DMS114 treated with DMSO at 0.1 percent for 48 hours (cell line): Measurements from ENCODE around the gene BACE2.
"Not testable (repeated sequence)": the region's sequence is repeated elsewhere in the genome, so short reads cannot be mapped to it uniquely, and the experiment has no call there.

ENCODE experiments used
- DNase-seq: peaks from one replicate; lab custom pipeline; 2025; ENCODE audit not compliant: unreplicated experiment; lab: John Stamatoyannopoulos, UW

Gene BACE2

GRCh38 chr21:41182547-41182946, 14.6 kb downstream of the BACE2 start:
- no peak for DNase-seq

- no peak for DNase-seq
Observed at GRCh38 chr21:41183575-41183974, 15.6 kb downstream of the BACE2 start.

GRCh38 chr21:41185802-41186201, 17.8 kb downstream of the BACE2 start:
- DNase-seq = no peak

DNA sequence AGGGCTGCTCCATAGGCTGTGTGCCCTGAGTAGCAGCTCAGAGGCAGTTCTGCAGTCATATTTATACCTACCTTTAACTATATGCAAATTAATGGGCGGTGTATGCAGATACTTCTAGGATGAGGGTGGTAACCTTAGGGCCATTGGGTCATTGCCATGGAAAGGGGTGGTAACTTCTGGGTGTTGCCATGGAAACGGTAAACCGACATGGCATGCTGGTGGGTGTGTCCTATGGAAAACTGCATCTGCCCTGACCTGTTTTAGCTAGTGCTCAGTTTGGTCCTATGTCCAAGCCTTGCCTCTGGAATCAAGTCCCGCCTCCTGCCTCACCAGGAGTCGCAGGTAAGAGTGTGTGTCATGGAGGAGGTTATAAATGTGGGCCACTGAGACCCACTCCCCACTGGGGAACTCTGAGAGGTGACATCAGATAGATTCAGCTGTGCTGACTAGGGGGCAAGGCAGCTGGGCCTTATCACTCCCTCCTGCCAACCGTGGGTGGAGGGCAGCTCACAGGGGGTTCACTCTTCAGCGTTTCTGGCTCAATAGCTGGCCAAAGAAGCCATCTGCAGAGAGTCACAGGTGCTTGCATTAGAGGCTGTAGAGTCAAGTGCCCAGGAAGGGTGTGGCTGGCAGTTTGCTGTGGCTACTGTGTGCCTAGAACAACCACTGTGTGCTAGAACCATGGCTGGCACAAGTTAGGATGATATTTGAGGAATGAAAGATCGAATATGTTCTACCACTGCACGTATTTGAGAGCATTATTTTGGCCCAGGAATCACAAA, 19.0 kb downstream of the BACE2 start:
- no peak for DNase-seq

DNA sequence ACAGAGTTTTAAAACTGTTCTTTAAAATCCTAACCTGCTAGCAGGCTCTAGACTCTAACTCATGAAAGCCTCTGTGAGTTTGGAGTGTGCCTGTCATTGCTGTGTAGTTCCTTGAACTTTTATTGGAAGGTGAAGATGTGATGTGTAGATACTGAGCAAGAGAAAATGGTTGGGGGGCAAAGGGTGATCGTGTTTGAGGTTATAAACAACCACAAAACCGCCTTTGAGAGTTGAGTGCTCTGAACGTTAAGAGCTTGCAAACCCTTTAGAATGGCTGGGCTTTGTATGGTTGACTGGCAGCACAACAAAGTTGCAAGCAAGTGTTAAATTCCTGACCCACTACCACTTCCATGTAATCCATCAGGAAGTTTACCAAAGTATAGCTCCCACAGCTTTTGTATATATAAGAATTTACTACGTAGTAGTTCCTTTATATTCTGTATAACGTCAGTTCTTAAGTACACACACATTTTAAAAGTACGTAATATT, 19.6 kb downstream of the BACE2 start:
- DNase-seq = no peak

DNA sequence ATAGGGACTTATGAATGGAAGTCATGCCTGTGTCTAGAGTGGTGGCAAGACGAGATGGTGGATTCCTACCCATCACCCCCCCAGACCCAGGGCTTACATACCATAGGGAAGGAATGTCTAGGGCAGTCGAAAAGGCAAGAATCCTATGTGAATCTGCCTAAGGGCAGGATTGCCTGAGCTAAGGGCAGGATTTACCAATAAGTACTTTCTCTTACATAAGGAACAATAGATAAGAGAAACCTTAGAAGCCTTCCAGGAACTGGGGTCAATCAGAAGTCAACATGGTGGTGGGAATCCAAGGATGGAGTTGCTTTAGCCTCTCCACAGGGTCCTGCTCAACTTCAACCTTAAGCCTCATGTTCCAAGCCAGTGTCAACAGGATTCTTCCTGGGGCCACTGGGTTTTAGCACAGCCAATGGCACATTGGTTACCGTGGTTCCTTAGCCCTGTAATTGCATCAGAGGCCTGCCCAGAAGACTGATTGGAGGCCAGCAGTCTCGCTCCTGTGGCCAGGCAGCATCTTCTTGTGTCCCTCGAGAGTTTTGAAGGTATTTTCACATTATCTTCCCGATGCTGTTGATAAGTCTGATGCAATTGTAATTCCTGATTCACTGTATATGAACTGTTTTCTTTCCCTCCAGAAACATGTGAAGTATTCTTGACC, 20.7 kb downstream of the BACE2 start:
- no peak for DNase-seq

DNA sequence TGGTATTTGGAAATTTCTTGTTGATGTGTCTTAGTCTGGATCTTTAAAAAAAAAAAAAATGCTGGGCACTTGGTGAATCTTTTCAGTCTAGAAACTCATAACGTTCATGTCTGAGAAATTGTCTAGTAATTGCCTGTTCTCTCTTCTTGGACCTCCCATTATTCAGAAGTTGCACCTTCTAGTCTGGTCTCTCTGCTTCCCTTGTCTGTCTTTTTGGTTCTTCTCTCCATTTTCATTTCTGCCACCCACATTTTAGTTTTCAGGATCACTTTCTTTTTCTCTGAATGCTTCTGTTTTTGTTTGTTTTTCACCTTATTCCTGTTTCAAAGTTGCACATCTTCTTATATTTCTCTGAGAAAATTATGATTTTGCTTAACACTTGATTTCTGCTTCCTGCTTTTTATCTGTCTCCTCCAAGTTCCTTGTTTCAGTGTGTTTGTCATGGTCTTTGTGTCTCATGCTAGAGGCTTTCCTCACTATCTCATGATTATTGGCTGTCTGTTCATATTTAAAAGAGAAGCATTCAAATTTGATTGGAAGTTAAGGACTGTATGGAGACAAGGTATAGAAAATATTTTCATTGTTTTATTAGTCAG, 21.3 kb downstream of the BACE2 start:
- DNase-seq = no peak

GRCh38 chr21:41192552-41192951, 24.6 kb downstream of the BACE2 start:
- not testable (repeated sequence) for DNase-seq

DNA sequence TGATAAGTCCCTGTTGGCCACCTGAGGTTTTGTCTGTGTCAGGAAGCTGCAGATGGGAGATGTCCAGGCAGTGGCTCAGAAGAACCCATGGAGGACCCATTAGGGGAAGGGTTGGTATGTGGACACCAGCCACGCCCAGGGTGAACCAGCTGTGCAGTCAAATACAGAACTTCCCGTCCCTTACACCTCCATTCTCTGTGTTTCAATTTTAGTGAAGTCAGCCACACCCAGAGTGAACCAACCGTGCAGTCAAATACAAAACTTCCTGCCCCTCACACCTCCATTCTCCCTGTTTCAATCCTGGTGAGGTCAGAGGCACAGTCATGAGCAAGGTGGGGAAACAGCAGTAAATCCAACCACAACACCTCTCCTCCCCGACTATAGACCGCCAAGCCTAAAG, 27.4 kb downstream of the BACE2 start:
- DNase-seq = no peak

DNA sequence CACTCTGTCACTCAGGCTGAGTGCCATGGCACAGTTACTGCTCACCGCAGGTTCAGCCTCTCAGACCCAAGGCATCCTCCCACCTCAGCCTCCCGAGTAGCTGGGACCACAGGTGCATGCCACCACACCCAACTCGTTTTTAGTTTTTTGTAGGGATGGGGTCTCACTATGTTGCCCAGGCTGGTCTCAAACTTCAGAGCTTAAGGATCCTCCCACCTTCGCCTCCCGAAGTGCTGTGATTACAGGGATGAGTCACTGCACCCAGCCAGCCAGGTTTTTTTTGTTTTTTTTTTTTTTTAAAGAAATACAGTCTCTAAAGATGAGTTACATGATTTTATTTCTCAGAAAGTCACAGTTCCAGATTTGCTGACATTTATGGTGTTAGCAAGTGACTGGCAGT, 29.0 kb downstream of the BACE2 start:
- no peak for DNase-seq

- no peak for DNase-seq
Observed at GRCh38 chr21:41197582-41197981, 29.6 kb downstream of the BACE2 start.

GRCh38 chr21:41198647-41199046, 30.7 kb downstream of the BACE2 start:
- not testable (repeated sequence) for DNase-seq

DNA sequence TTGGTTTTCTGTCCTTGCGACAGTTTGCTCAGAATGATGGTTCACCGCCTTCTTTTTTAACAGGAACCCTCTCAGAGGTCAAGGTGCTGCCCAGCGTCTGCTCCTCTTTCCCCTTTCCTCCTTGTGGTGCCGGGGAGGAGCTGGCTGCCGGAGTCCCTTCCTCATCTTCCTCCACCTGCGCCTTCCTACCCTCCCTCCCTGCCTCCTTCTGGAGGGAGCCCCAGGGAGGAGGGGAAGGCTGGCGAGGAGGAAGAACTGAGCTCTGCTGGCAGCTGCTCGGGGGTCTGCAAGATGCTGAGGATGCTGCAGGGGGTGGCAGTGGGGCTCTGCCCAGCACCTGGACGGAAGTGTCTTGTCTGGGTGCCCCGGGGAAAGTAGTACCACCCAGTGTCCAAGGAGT, 31.2 kb downstream of the BACE2 start:
- DNase-seq = no peak

DNA sequence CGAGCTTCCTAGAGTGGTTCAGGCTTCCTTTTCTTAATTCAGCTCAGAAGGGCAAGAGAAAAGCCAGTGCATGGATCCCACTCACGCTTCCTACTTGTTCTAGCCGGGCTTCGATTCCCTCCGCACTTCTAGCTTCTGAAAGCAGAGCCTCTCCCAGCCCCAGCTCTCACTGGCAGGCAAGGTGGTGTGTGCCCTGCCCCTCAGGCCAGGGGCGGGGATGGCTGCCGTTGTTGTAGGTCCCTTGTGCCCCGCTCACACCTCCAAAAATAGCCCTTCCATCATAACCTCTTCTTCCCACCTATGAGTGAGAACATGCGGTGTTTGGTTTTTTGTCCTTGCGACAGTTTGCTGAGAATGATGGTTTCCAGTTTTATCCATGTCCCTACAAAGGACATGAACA, 31.6 kb downstream of the BACE2 start:
- DNase-seq = no peak

- DNase-seq = no peak
Observed at GRCh38 chr21:41201385-41201784, 33.4 kb downstream of the BACE2 start.

DNA sequence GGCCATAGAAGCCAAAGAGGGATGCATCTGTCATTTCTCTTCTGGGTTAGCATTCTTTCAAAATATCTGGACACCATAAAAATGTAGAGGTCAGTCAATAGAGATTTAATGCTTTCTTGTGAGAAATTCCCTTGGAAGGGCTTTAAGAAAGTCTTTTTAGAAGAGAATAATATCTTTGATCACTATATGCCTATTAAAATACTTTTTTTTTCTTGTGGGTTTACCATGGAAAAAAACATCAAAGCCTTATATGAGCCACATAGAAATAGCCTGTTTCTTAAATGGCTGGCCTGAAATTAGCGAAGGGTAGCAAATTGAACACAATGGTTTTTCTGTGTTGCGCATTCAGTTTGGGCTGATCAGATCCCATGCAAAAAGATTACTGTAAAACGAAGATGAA, 36.8 kb downstream of the BACE2 start:
- no peak for DNase-seq

GRCh38 chr21:41207401-41208375, 39.7 kb downstream of the BACE2 start:
- no peak for DNase-seq

DNA sequence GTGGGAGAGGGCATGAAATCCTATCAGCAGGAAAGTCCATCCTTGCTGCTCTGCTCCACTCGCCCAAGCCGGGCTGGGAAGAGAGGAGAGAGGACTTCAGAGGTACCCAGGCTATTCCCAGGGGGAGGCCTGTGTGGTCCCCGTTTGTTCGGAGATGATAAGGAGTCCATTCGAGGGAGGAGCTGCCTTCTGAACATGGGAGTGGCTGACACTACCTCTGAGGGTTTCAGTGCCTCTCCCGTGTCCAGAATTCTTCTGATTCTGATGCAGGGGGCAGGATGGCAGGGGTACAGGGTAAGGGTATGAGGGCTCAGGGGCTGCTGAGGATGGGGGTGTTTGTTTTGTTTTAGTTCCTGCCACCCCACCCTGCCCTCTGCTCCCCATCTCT, 40.4 kb downstream of the BACE2 start:
- no peak for DNase-seq

DNA sequence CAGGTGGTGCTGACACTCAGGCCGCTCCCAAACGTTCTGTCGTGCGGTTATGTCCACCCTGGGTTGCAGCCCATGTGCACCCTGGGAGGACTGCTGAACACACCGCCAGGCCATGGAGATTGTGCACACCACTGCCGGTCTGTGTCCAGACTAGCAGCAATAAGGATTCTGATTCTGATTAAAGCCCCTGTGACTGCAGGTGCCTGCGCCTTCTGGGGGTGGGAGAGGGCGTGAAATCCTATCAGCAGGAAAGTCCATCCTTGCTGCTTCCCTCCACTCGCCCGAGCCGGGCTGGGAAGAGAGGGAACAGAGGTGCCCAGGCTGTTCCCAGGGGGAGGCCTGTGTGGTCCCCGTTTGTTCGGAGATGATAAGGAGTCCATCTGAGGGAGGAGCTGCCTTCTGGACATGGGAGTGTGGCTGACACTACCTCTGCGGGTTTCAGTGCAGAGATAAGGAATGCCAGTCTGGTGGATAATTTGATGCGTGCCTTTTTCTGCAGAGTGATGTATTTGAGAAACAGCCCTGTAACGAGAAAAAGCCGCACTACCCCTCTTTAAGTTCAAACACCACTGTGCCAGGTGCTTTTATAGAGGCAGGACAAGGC, 41.2 kb downstream of the BACE2 start:
- DNase-seq = no peak

- no peak for DNase-seq
Observed at GRCh38 chr21:41210426-41211059, 42.6 kb downstream of the BACE2 start.
